ENCODE data around the gene TTC6.

The TTC6 gene

GRCh38 chr14:37585101-37585511 lies 10.3 kb upstream of the TTC6 start:
- no peak overlapping the region for H3K9ac ChIP-seq (ENCODE audit: low read depth, low read length)
- no peaks in the 10 kb centered on the region for H3K9me3 ChIP-seq (ENCODE audit: insufficient read depth, low read length, severe bottlenecking)
- H2AFZ ChIP-seq (ENCODE audit: low read depth, low read length) = no peak overlapping the region
- DNase-seq (no peak), ATAC-seq (ENCODE audit: insufficient read depth, low read depth) (no peak)
- no peaks in the 10 kb centered on the region for H3K27me3 ChIP-seq (ENCODE audit: insufficient read depth, low read length, poor library complexity)
- H3K79me2 ChIP-seq (ENCODE audit: insufficient read depth, low read length) = no peaks in the 10 kb centered on the region
- no peaks in the 10 kb centered on the region for H3K36me3 ChIP-seq (ENCODE audit: insufficient read depth, low read length)
- no peak overlapping the region for H3K4me3 ChIP-seq (ENCODE audit: low read depth in 1 of 2, low read length in 2 of 2)
- H3K27ac ChIP-seq (ENCODE audit: low read length) = no peak overlapping the region
- H3K4me2 ChIP-seq (ENCODE audit: insufficient read depth, low read length) = no peak overlapping the region
- TF ChIP-seq, protein P1, sequence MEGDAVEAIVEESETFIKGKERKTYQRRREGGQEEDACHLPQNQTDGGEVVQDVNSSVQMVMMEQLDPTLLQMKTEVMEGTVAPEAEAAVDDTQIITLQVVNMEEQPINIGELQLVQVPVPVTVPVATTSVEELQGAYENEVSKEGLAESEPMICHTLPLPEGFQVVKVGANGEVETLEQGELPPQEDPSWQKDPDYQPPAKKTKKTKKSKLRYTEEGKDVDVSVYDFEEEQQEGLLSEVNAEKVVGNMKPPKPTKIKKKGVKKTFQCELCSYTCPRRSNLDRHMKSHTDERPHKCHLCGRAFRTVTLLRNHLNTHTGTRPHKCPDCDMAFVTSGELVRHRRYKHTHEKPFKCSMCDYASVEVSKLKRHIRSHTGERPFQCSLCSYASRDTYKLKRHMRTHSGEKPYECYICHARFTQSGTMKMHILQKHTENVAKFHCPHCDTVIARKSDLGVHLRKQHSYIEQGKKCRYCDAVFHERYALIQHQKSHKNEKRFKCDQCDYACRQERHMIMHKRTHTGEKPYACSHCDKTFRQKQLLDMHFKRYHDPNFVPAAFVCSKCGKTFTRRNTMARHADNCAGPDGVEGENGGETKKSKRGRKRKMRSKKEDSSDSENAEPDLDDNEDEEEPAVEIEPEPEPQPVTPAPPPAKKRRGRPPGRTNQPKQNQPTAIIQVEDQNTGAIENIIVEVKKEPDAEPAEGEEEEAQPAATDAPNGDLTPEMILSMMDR (IDR thresholded peaks at IDR 0.05; ENCODE audit: borderline replicate concordance, extremely low read depth, low read length, poor library complexity, severe bottlenecking) = no peak
- no peak for TF ChIP-seq EZH2 (IDR thresholded peaks at IDR 0.05; ENCODE audit: borderline replicate concordance, low read depth, low read length, severe bottlenecking)
- H3K4me1 ChIP-seq (ENCODE audit: insufficient read depth, low read length) = no peaks in the 10 kb centered on the region
- no peaks in the 10 kb centered on the region for H4K20me1 ChIP-seq (ENCODE audit: insufficient read depth, low read length)

DNA sequence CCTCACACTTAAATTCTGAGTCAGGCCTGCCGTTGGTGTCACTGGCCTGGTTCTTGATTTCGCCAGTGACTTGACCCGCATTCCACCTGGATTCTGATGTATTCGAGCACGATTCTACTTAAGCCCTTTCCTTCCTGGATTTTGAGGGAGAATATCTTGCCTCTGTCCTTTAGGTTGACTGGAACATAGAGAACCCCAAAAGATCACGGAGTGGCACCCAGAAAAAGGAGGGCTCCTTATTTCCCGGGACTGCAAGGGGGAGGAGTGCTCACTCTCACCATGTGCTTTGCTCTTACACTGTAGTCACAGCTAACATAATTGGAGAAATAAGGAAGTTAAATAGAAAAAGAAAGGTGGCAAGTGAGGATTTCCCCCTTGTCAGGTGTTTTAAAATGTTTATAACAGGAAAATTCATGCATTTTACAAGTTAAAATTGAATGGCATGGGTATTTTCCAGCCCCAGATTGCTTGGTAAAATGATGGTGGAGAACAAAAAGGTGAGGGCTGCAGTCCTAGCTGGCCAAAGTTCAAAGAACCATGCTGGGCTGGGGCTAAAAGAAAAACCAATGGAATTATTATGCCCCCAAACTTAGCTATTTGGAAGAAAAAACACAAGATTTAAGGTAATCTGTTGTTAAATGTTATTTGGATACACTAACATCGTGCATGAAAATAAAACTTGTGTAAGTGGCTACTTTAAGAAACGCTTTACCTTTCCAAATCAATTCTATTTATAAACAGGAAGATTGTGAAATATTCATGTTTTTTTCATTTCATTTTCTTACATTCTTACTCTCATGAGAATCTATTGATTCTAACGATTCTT lies 9.2 kb upstream of the TTC6 start:
- no peak overlapping the region for H3K4me3 ChIP-seq (ENCODE audit: low read depth in 1 of 2, low read length in 2 of 2)
- no peaks in the 10 kb centered on the region for H3K27me3 ChIP-seq (ENCODE audit: insufficient read depth, low read length, poor library complexity)
- no peaks in the 10 kb centered on the region for H3K9me3 ChIP-seq (ENCODE audit: insufficient read depth, low read length, severe bottlenecking)
- no peak overlapping the region for H3K4me2 ChIP-seq (ENCODE audit: insufficient read depth, low read length)
- H3K9ac ChIP-seq (ENCODE audit: low read depth, low read length) = no peak overlapping the region
- no peak for TF ChIP-seq EZH2 (IDR thresholded peaks at IDR 0.05; ENCODE audit: borderline replicate concordance, low read depth, low read length, severe bottlenecking)
- H3K4me1 ChIP-seq (ENCODE audit: insufficient read depth, low read length) = no peaks in the 10 kb centered on the region
- DNase-seq (no peak), ATAC-seq (ENCODE audit: insufficient read depth, low read depth) (no peak)
- no peaks in the 10 kb centered on the region for H4K20me1 ChIP-seq (ENCODE audit: insufficient read depth, low read length)
- no peak overlapping the region for H3K27ac ChIP-seq (ENCODE audit: low read length)
- no peaks in the 10 kb centered on the region for H3K36me3 ChIP-seq (ENCODE audit: insufficient read depth, low read length)
- H2AFZ ChIP-seq (ENCODE audit: low read depth, low read length) = no peak overlapping the region
- no peaks in the 10 kb centered on the region for H3K79me2 ChIP-seq (ENCODE audit: insufficient read depth, low read length)

- Histone ChIP-seq H3K4me3 (ENCODE audit: low read depth in 1 of 2, low read length in 2 of 2) (no peak overlapping the region), H3K27me3 (ENCODE audit: insufficient read depth, low read length, poor library complexity) (no peaks in the 10 kb centered on the region), H3K9ac (ENCODE audit: low read depth, low read length) (no peak overlapping the region), H2AFZ (ENCODE audit: low read depth, low read length) (no peak overlapping the region), H3K4me2 (ENCODE audit: insufficient read depth, low read length) (no peak overlapping the region), H4K20me1 (ENCODE audit: insufficient read depth, low read length) (no peaks in the 10 kb centered on the region), H3K27ac (ENCODE audit: low read length) (no peak overlapping the region), H3K4me1 (ENCODE audit: insufficient read depth, low read length) (no peaks in the 10 kb centered on the region), H3K79me2 (ENCODE audit: insufficient read depth, low read length) (no peaks in the 10 kb centered on the region), H3K9me3 (ENCODE audit: insufficient read depth, low read length, severe bottlenecking) (no peaks in the 10 kb centered on the region), H3K36me3 (ENCODE audit: insufficient read depth, low read length) (no peaks in the 10 kb centered on the region)
- TF ChIP-seq EZH2 (IDR thresholded peaks at IDR 0.05; ENCODE audit: borderline replicate concordance, low read depth, low read length, severe bottlenecking) = no peak
- TF ChIP-seq, protein P1 (IDR thresholded peaks at IDR 0.05; ENCODE audit: borderline replicate concordance, extremely low read depth, low read length, poor library complexity, severe bottlenecking) = no peak
- ATAC-seq (ENCODE audit: insufficient read depth, low read depth) (no peak), DNase-seq (no peak)
Observed at GRCh38 chr14:37586797-37587130, 8.7 kb upstream of the TTC6 start.

GRCh38 chr14:37587131-37587803 lies 8.2 kb upstream of the TTC6 start:
- TF ChIP-seq, protein P1 (IDR thresholded peaks at IDR 0.05; ENCODE audit: borderline replicate concordance, extremely low read depth, low read length, poor library complexity, severe bottlenecking) = no peak
- TF ChIP-seq EZH2 (IDR thresholded peaks at IDR 0.05; ENCODE audit: borderline replicate concordance, low read depth, low read length, severe bottlenecking) = no peak
- no peaks in the 10 kb centered on the region for H3K4me1 ChIP-seq (ENCODE audit: insufficient read depth, low read length)
- no peak overlapping the region for H2AFZ ChIP-seq (ENCODE audit: low read depth, low read length)
- H3K27ac ChIP-seq (ENCODE audit: low read length) = no peak overlapping the region
- H3K79me2 ChIP-seq (ENCODE audit: insufficient read depth, low read length) = no peaks in the 10 kb centered on the region
- H4K20me1 ChIP-seq (ENCODE audit: insufficient read depth, low read length) = no peaks in the 10 kb centered on the region
- no peak overlapping the region for H3K4me3 ChIP-seq (ENCODE audit: low read depth in 1 of 2, low read length in 2 of 2)
- no peaks in the 10 kb centered on the region for H3K27me3 ChIP-seq (ENCODE audit: insufficient read depth, low read length, poor library complexity)
- no peak overlapping the region for H3K9ac ChIP-seq (ENCODE audit: low read depth, low read length)
- H3K9me3 ChIP-seq (ENCODE audit: insufficient read depth, low read length, severe bottlenecking) = no peaks in the 10 kb centered on the region
- DNase-seq = no peak
- no peaks in the 10 kb centered on the region for H3K36me3 ChIP-seq (ENCODE audit: insufficient read depth, low read length)
- ATAC-seq (ENCODE audit: insufficient read depth, low read depth) = no peak
- H3K4me2 ChIP-seq (ENCODE audit: insufficient read depth, low read length) = no peak overlapping the region

All from DND-41 (cell line).